ENCODE measurements around the gene GPR18. TPM values are rescaled to one million over a fixed set of nuclear protein-coding genes. Genes with fewer than 3 reads are reported as not detected.

GPR18 gene
- polyA plus RNA-seq, 1 donor: 0.28 TPM

- DNase-seq: no peak
Observed at GRCh38 chr13:99290894-99291293, 32.7 kb upstream of the GPR18 start.

- DNase-seq: no peak
Observed at GRCh38 chr13:99289674-99290337, 31.6 kb upstream of the GPR18 start.

- no peak for DNase-seq
Observed at GRCh38 chr13:99289271-99289670, 31.1 kb upstream of the GPR18 start.

- DNase-seq: no peak
Observed at GRCh38 chr13:99288089-99288488, 29.9 kb upstream of the GPR18 start.

GRCh38 chr13:99287551-99287950 lies 29.4 kb upstream of the GPR18 start:
- no peak for DNase-seq

GRCh38 chr13:99285432-99286182 lies 27.4 kb upstream of the GPR18 start:
- DNase-seq: no peak

GRCh38 chr13:99282264-99283231 lies 24.4 kb upstream of the GPR18 start:
- no peak for DNase-seq

GRCh38 chr13:99281811-99282263 lies 23.7 kb upstream of the GPR18 start:
- no peak for DNase-seq

- DNase-seq: no peak
Observed at GRCh38 chr13:99280166-99280565, 22.0 kb upstream of the GPR18 start.

- no peak for DNase-seq
Observed at GRCh38 chr13:99279637-99280036, 21.5 kb upstream of the GPR18 start.

- DNase-seq: no peak
Observed at GRCh38 chr13:99278843-99279242, 20.7 kb upstream of the GPR18 start.

- DNase-seq: no peak
Observed at GRCh38 chr13:99278200-99278599, 20.0 kb upstream of the GPR18 start.

- no peak for DNase-seq
Observed at GRCh38 chr13:99277629-99278028, 19.4 kb upstream of the GPR18 start.

- no peak for DNase-seq
Observed at GRCh38 chr13:99276706-99277105, 18.5 kb upstream of the GPR18 start.

- no peak for DNase-seq
Observed at GRCh38 chr13:99275093-99275469, 16.9 kb upstream of the GPR18 start.

- no peak for DNase-seq
Observed at GRCh38 chr13:99273128-99273527, 14.9 kb upstream of the GPR18 start.

GRCh38 chr13:99272481-99272880 lies 14.3 kb upstream of the GPR18 start:
- DNase-seq: no peak

- DNase-seq: no peak
Observed at GRCh38 chr13:99271249-99271648, 13.1 kb upstream of the GPR18 start.

GRCh38 chr13:99270518-99270917 lies 12.3 kb upstream of the GPR18 start:
- no peak for DNase-seq

- DNase-seq: peak; percentile 40
Observed at GRCh38 chr13:99269627-99270241, 11.6 kb upstream of the GPR18 start.

GRCh38 chr13:99268822-99269221 lies 10.6 kb upstream of the GPR18 start:
- DNase-seq: no peak

- no peak for DNase-seq
Observed at GRCh38 chr13:99267927-99268326, 9.7 kb upstream of the GPR18 start.

All from left kidney (tissue), 2 donors.